ENCODE measurements around the gene ECEL1.

- TF ChIP-seq CTCF (tag by site-specific recombination; IDR thresholded peaks at IDR 0.05) (peak; percentile 28; the same call in 1 of the 2 replicates), ZBTB7A (tag by site-specific recombination; IDR thresholded peaks at IDR 0.05; ENCODE audit: low read depth) (no peak), ZNF404 (tag by site-specific recombination; IDR thresholded peaks at IDR 0.05) (no peak), ZBTB8A (tag by site-specific recombination; IDR thresholded peaks at IDR 0.05) (no peak; the same call in 1 of the 2 replicates)
These were observed 43.1 kb downstream of the ECEL1 start for GRCh38 chr2:232444409-232445148.

Data from HEK293 (cell line).